ENCODE results near the gene ZBTB48. TPM values are rescaled to one million over a fixed set of nuclear protein-coding genes. Genes with fewer than 3 reads are reported as not detected.

The ZBTB48 gene
- polyA plus RNA-seq, 1 of the 3 experiments (the other 2 are of a cell fraction) = 31.2 TPM

GRCh38 chr1:6587261-6588005, 7.6 kb downstream of the ZBTB48 start (continued):
- no peak for TF ChIP-seq REST (IDR thresholded peaks at IDR 0.05; ENCODE audit: low read depth, low read length)
- TF ChIP-seq POLR2AphosphoS5 (IDR thresholded peaks at IDR 0.05; ENCODE audit: low read depth, low read length) = no peak
- TF ChIP-seq MXI1 (IDR thresholded peaks at IDR 0.05; ENCODE audit: low read depth, low read length) = no peak

GRCh38 chr1:6588128-6588892, 8.5 kb downstream of the ZBTB48 start:
- Histone ChIP-seq H3K9me3 (no peaks in the 10 kb centered on the region), H3K79me2 (ENCODE audit: insufficient read depth) (peaks cover 3% of the 10 kb centered on the region; the same call in 1 of the 2 replicates), H3K9me2 (no peaks in the 10 kb centered on the region), H3K4me3 (ENCODE audit: low read depth in 2 of 2, low read length in 1 of 2) (no peak overlapping the region), H3K4me1 (ENCODE audit: control insufficient read depth in 1 of 2, insufficient read depth in 2 of 2, low read depth in 1 of 2, low read length in 1 of 2) (no peaks in the 10 kb centered on the region), H3K36me3 (replicated peaks in 1 of 2; ENCODE audit: control insufficient read depth in 1 of 2, insufficient read depth in 2 of 2, low read length in 1 of 2) (peaks cover 0 to 35% of the 10 kb centered on the region in 2 experiments), H3K4me2 (no peak overlapping the region), H4K20me1 (ENCODE audit: insufficient read depth) (no peaks in the 10 kb centered on the region), H3K27me3 (ENCODE audit: insufficient read depth) (no peaks in the 10 kb centered on the region), H3K27ac (ENCODE audit: low read depth in 2 of 2, low read length in 1 of 2) (no peak overlapping the region), H3F3A (replicated peaks; ENCODE audit: insufficient read depth) (no peaks in the 10 kb centered on the region), H2AFZ (ENCODE audit: low read depth) (no peak overlapping the region), H3K9ac (no peak overlapping the region)
- CTCF ChIA-PET = interaction anchor here (0.7 to 1.3 kb wide), 3 partner anchors 29 to 102 kb away, joined by 3 read pairs; partner anchors contain the start of gene NOL9
- TF ChIP-seq RFX5 (IDR thresholded peaks at IDR 0.05; ENCODE audit: low read length) (no peak), MAX (IDR thresholded peaks at IDR 0.05; ENCODE audit: low read depth) (no peak), JUND (IDR thresholded peaks at IDR 0.05) (no peak), NRF1 (IDR thresholded peaks at IDR 0.05; ENCODE audit: low read depth, low read length) (no peak), FOSL2 (IDR thresholded peaks at IDR 0.05; ENCODE audit: borderline replicate concordance, low read depth) (no peak), RAD21 (IDR thresholded peaks at IDR 0.05; ENCODE audit: low read length) (no peak), FOXJ3 (CRISPR knock-in tag; IDR thresholded peaks at IDR 0.05) (no peak), CHD2 (IDR thresholded peaks at IDR 0.05; ENCODE audit: low read length, partially characterized antibody) (no peak)
- 81% methylated on average over 13 of the region's 25 CpGs for WGBS (ENCODE audit: low lambda C conversion rate)
- POLR2A ChIA-PET = no interaction called here
- DNase-seq = no peak

Data from SK-N-SH (cell line).